COR-L47 (cell line): Measurements from ENCODE around the gene ASIC3.

Experiments used
- DNase-seq: peaks from one replicate; lab custom pipeline; 2025; lab: John Stamatoyannopoulos, UW

ASIC3 gene

DNA sequence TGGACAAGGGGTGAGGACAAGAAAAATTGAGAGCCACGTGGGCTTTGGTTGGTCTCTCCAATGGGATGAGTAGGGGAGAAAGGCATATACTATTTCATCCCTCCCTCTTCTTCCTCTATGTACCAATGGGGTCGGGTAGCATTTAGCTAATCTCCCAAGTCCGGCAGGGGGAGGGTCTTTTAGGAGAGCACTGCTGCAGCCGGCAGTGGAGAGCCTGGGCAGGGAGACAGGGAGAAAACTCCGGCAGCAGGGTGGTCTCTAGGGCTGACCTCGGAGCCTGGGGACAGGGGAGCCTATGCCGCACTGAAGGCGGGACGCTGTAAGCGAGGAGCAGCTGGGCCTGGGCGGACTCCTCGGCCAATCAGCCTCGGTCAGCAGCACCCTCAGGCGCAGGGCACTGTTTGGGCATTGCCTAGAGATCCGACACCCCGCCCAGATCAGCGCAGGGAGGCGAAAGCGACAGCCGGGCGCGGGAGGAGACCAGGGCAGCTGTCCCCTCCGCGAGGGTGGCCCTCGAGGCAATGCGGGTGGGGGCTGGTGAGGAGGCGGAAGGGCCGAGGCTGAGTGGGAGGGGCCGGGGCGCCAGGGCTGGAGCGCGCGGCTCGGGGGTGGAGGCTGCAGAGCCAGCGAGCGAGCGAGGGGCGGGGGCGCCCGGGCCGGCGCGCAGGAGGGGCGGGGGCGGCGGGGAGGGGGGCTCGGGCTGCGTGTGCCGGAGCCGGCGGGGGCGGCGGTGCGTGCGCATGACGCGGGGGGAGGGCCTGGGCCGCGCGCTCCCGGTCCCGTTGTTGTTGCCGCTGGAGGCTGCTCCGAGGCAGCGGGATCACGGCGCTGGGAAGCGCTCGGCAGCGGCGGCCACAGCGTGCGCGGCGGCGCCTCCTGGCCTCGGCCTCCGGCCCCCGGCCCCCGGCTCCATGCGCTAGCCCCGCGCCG lies 37.6 kb downstream of the ASIC3 start, which contains the start of gene AGAP3:
TSS of gene AGAP3 (plus strand) at position 785 of the 930 bp plus-strand sequence. CDS start 267 bp downstream, outside the sequence.
- DNase-seq = peak; percentile 91

DNA sequence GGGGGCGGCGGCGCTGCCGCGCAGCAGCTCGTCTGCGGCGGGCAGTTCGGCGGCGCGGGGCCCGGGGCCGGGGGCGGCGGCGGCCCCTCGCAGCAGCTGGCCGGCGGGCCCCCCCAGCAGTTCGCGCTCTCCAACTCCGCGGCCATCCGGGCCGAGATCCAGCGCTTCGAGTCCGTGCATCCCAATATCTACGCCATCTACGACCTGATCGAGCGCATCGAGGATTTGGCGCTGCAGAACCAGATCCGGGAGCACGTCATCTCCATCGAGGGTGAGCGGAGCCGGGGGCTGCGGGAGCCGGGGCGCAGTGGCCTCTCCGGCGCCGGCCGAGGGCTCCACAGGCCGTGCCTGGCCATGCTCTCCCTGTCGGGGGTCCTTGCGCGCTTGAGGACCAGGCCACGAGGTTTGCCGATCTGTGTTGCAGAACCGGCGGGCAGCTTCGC lies 38.5 kb downstream of the ASIC3 start:
- DNase-seq = peak; percentile 54

DNA sequence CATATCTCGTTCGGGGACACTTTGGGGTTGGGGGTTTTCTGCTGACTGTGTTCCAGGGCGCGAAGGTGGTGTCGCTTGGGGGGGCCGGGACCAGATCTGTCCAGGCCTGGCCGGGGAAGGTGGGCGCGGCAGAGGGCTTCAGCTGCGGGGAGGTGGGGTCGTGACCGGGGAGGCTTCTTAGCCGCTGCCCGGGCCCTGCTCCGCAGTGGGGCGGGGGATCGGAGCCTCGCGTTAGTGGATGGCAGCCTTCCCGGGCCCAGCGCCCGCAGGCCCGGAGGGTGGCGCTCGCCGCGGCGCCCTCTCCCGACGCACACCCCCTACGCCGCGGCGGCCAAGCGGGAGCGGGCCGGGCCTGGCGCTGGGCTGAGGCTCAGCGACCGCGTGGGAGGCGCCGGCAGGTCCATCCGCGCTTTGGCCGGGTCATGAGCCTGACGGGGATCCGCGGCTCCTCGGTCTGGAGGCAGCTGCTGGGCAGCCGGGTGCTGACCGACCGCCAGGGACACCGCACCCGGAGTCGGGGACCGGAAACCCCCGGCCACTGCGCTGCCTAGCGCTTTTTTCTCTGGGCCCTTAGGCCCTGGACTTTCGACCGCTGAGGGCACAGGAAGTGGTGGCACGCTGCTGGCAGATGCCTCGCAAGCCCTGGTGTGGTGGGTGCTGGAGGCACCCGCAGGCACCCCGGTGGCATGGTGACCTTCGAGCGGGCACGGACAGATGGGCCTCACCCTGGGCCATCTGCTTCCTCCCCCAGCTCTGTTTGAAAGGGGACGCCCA lies 39.1 kb downstream of the ASIC3 start:
- DNase-seq = peak; percentile 54

DNA sequence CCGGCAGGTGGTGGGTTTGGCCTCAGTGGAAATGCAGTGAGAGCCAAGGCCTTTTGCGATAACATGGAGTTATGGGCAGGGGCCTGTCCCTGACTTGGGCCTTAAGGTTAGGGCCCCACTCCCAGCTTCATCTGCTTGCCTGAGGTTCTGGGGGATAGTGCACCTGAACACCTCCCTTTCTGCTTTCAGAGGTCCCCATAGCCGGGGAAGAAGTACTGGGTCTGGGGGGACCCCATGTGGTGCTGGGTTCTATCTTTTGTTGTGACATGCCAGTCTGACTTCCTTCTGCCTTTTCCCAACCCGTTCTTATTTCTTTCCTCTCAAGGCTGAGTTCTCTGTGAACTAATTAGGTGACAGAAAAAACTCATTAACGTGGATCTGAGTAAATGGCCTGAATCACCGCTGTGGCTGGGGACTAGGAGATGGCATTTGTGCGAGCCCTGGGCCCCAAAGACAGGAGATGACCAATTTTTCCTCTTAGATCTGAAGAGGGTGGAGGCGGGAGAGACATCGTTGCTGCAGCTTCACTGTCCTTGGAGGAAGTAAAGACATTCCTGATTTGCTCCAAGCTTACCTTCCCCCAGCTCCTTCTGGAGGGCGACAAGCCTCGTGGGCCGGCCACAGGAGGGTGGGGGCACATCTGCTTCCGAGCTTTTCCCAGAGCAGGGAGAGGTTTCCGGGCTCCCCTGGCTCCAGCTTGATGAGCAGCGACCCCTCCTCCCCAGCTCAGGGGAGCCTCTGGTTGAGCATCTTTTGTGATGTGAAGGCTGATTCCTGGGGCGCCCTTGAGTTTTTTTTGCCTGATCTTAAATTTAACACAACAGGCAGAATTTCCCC lies 39.9 kb downstream of the ASIC3 start:
- DNase-seq = no peak

DNA sequence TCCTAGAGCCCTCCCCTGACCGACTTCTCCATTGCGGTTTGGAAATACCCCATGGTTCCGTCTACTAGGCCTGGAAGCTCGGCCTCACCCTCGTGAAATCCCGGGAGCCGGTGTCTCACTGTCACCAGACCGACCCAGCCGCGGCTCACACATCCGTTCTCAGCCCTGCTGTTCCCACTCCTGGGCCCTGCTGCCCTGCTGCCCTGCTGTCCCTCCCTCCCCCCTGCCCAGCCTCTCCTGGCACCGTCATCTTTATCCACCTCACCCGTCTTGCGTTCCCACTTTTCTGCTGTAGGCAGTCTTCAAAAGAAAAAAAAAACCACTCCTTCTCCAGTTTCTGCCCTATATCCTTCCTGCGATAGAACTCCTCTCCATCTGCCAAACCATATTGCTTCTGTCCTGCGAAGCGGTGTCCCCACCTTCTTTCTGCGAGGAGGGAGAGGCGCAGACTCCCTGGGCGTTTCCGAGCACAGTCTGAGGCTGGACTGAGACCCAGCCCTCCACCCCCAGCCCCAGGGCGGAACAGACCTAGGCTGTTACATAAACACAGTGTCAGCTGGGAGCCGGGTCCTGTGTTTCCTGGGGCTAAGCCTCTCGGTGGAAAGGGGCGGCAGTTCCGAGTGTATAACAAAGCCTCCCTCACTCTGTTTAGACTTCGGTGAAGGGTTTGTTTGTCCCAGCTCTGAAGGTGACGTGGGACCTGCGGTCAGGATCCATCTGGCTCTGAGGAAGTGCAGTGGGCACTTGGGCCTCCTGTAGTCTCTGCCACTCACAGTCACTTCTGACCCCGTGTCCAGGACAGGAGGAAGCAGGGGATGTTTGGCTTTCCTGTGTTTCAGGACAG lies 40.7 kb downstream of the ASIC3 start:
- DNase-seq = no peak

DNA sequence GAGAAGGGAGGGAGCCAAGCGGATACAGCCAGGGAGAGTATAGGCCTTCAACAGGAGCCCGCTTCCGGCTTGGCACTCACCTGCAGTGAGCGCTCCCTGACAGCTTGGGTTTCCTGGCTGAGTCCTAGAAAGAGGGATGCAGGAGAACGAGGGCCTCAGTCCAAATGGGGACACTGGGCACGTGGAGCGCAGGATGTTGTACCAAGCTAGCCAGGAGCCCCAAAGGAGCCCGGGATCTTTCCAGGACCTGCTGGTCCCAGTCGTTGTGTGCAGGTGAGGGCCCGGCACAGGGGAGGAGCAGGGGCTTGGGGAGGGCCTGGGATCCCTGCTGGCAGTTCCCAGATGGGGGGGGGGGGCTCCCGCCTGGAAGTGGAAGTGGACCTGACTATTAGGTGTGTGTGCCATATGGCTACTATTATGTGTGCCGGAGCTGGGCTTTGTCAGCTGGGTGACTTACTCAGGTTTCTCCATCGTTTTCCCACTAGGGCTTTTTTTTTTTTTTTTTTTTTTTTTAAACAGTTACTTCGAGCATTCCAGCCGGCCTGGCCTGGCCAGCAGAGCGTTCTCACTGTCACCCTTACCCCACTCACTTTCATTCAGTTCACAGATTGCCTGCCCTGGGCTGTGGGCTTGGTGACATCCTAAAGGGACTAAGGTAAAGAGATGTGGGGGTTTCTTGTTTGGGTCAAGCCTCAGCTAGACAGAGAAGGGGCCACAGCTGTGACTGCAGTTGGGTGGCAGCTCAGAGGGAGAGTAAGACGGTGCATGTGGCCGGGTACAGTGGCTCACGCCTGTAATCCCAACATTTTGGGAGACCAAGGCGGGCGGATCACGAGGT lies 41.8 kb downstream of the ASIC3 start:
- no peak for DNase-seq

DNA sequence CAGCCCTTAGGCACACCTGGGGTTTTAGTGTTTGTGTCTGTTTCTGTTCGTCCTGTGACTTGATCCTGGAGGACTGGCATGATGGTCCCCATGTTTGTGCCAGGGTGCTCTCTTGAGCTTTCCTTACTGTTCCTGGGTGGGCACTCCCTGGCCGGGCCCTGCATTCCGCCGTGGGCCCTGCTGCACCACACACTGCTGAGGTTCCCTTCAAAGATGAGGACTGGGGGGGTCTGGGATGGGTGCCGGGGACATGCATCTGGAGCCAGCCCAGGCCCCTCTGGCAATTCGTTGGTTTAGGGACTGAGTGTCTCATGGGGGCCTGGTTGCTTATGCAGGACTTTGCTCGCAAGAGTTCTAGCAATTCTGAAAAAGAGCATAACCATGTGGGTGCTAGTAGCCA lies 42.7 kb downstream of the ASIC3 start:
- no peak for DNase-seq

DNA sequence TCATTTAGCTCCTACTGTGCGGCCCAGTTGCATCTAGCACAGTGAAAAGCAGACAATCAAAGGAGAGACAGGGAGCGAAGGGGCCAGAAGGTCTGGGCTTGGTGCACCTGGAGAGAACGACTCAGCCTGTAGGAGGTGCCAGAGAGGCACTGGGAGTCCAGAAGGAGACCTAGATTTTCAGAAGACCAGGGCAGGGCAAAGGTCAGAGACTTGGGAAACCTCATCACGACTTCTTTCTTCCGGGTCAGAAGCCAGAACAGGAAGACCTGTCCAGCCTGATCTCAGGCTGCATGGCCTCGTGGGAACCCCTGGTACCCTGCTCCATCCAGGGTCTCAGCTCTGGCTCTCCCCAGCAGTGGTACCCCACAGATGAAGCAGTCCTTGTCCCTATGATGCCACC lies 43.1 kb downstream of the ASIC3 start:
- no peak for DNase-seq

DNA sequence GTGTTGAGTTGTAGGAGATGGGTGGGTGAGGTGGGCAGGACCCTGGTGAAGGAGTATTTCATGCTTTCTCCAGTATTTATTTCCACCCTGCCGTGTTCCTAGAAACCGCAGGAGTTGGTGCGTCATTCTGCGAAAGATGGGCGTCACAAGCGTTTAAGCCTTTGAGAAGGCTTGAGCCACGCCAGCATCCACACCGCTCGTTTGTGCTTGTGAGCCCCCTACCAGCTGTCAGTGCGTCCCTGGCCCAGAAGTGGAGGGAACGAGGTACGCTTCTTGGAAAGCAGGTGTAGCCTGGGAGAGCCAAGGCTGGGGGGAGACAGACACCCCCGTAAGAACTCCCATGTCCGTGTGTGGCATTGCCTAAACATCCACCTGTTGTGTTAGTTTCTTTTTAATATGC lies 43.7 kb downstream of the ASIC3 start:
- DNase-seq = no peak

DNA sequence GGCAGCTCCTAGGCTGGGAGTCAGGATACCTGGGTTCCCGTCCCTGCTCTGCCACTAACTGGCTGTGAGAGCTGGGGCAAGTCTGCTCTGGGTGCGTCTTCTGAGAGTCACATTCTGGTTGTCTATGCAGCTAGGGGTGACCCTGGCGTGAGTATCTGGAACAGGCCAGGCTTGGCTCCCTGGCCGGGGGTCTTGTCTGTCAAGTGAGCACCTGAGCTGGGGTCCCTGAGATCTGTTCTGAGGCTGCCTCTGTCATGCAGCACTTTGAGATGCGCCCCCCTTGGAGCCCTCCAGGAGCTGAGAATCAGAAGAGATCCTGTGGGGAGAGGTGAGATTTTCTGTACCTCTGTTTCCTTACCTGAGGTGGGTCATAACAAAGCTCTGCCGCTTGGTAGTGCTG lies 45.4 kb downstream of the ASIC3 start:
- DNase-seq = no peak

DNA sequence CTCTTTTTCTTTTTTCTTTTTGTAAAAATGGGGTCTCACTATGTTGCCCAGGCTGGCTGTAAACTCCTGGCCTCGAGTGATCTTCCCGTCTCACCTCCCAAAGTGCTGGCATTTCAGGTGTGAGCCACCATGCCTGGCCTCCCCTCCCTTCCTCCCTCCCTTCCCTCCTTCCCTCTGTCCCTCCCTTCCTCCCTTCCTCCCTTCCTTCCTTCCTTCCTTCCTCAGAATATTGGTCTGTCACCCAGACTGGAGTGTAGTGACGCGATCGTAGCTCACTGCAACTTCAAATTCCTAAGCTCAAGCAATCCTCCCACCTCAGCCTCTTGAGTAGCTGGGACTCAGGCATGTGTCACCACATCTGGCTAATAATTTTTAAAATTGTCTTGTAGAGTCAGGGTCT lies 46.3 kb downstream of the ASIC3 start:
- DNase-seq = no peak

DNA sequence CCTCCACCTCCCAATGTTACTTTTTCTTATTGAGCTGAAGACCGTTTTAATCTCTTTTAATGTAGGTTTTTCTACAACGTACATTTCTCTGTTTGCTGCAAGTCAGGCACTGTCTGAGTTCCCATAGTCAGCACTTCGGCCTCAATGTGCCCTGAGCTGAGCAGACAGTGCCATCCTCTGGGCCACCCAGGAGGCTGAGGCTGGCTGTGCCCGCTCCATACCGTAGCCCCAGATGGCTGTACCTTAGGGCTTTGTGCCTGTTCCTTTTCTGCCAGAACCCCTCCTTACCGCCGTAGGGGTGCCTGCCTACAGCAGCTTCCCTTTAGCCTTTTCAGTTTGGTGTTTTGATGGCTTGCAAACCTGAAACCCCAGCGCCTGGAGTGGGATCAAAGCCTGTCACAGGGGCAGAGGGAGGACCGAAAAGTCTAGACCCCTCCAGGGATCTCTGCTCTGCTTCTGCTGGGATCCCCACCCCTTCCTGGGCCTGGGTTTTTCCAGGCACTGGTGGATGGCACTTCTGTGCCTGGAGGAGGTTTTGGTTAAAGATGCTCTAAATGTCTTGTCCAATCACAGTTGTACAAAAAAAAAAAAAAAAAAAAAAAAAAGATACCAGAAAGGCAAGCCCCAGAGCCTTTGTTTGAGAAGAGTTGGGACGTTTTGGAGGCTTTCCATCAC lies 46.9 kb downstream of the ASIC3 start:
- DNase-seq = no peak

DNA sequence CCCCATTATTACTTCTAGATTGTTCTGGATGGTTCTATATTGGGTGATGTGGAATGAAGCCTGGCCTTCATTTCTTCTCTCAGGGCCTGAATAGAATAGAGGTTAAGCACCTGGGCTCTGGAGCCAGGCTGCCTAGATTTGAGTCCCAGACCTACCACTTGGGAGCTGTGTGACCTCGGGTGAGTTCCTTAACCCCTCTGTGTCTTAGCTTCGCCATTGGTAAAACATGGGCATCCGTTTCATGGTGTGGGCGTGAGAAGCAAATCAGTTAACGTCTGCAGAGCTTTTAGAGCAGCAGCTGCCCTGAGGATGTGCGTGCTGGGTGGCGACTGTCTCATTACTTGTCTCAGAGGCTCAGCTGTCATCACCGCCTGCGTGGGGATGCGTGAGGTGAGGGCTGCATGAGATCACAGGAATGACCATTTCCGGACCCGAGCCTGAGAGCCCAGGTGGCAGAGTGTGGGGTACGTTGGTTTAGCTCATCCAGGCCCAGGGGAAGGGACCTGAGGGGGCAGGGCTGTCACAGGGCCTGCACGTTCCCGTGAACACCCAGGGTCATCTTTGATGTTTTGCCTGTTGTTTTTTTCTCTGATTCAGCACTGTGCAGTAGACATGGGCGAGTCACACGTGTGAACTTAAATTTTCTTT lies 47.6 kb downstream of the ASIC3 start:
- DNase-seq = no peak

DNA sequence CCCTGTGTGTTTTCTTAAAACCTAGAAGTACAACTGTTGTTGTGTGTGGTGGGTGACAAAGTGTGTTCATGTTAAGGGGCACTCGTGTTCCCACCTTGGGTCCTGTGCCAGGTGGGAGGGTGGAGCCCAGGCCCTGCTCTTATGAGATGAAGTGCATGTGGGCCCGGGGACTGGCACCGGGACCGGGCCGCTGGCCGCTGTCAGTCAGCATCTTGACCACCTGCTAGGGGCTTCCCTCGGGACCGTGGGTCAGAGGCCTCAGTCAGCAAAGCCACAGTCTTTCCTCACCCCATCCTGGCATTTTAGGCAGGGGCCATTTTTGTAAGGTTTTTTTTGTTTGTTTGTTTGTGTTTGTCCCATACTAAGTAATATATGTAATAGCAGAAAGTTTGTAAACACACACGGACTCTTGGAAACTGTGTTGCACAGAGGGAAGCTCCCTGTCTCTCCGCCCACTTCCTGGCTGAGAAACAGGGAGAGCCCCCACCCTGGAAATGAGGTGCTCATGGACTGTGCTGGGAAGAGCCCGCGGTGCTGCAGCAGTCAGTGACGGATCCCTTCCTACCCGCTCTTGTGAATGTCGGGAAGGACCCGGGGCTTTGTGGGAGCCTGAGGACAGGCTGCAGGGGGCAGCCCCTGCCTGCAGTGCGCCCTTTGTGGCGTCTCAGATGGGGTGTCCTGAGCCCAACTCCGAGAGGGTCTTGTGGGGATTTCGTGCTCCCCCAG lies 51.3 kb downstream of the ASIC3 start:
- DNase-seq = no peak

DNA sequence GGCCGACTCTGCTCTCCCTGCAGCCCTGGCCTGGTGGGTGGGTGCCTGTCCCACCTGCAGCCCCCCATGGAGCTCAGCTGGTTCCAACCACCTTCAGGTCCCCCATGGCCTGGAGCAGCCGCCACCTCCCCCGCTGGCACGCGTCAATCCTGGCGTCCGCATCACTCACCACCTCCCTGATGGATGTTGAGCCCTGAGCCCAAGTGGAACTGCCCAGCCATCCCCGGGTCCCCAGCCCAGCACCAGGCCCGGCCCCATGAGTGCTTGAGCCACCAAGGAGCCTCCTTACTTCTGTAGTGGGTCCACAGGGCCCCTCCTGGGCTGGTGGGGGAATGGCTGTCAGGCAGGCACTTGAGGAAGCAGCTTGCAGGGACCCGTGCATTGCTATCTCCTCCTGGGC lies 52.6 kb downstream of the ASIC3 start:
- no peak for DNase-seq

DNA sequence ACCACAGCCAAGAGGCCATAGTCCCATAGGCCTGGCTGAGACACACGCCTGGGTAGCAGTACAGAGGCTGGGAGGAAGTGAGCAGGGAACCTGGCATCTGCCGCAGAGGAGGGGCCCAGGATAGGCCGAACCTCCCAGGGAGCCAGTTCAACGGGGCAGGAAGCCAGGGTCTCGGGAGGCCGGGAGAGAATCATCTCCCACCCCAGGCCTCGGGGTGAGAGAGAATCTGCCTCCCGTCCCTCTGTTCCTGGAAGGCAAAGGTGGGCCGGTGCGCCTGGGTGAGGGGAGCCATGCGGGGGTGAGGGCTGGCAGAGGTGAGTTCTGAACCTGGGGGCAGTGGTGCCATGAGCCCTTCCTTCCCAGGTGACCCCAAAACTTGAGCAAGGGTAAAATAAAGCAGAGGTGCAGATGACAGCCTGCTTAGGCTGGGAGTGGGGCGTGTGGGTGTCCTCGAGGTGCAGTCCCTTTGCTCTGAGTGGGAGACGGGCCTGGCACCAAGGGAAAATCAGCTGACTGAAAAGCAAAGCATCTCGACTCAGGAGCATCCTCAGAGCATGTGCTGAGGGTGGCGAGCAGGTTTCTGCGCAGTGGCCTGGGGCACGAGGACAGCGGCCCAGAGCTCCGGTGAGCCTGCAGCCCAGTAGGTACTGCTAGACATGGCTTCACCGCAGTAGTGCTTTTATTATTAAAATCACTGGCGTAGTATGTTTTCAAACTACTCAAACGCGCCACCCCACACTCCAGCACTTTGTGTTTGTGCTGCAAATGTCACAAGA lies 53.5 kb downstream of the ASIC3 start:
- DNase-seq = no peak
